K562 (cell line): ENCODE results near the gene CLIC3. TPM values are rescaled to one million over a fixed set of nuclear protein-coding genes. Genes with fewer than 3 reads are reported as not detected.

Experiments used
- AFF4 ChIP-seq: sonication (generic); formaldehyde crosslinking; IDR thresholded peaks from 2 replicates; pipeline ENCODE4 v1.8.0; 2023; ENCODE audit warnings: mild to moderate bottlenecking, missing genetic modification reagents
- CBFA2T3 ChIP-seq: fragments of 450-650 bp; IDR thresholded peaks from 2 replicates; pipeline ENCODE4 v1.6.1; 2017
- CHD2 ChIP-seq: IDR thresholded peaks from 2 replicates; pipeline ENCODE4 v1.6.1; 2011; ENCODE audit warnings: low read depth, low read length
- KLF16 ChIP-seq: IDR thresholded peaks from 2 replicates; pipeline ENCODE4 v1.6.1; 2016; ENCODE audit warnings: antibody characterized with exemption
- MAX ChIP-seq: sonication (generic); formaldehyde crosslinking; IDR thresholded peaks from 2 replicates; pipeline ENCODE4 v1.9.0; 2022; ENCODE audit warnings: mild to moderate bottlenecking, missing genetic modification reagents
- MECOM ChIP-seq: fragments of 250-450 bp; sonication (Bioruptor Pico); IDR thresholded peaks from 2 replicates; pipeline ENCODE4 v1.8.0; 2022; ENCODE audit warnings: inconsistent platforms
- NR1H2 ChIP-seq: sonication (generic); formaldehyde crosslinking; IDR thresholded peaks from 2 replicates; pipeline ENCODE4 v1.4.0; 2020; ENCODE audit warnings: mild to moderate bottlenecking, missing genetic modification reagents
- PHF20 ChIP-seq: fragments of 450-650 bp; IDR thresholded peaks from 2 replicates; pipeline ENCODE4 v1.6.1; 2018; ENCODE audit not compliant: partially characterized antibody
- PML ChIP-seq: IDR thresholded peaks from 2 replicates; pipeline ENCODE4 v1.6.1; 2012; ENCODE audit warnings: low read length, inconsistent platforms
- SNAPC5 ChIP-seq: fragments of 250-450 bp; sonication (Bioruptor Pico); IDR thresholded peaks from 2 replicates; pipeline ENCODE4 v1.8.0; 2021; ENCODE audit warnings: moderate library complexity, mild to moderate bottlenecking, inconsistent platforms
- TAF1 ChIP-seq: IDR thresholded peaks from 2 replicates; pipeline ENCODE4 v1.6.1; 2011; ENCODE audit warnings: mild to moderate bottlenecking, low read length, moderate library complexity; ENCODE audit not compliant: insufficient read depth, control insufficient read depth, severe bottlenecking; ENCODE audit errors: extremely low read depth
- ZFX ChIP-seq: sonication (generic); formaldehyde crosslinking; IDR thresholded peaks from 2 replicates; pipeline ENCODE4 v1.8.0; 2022; ENCODE audit warnings: mild to moderate bottlenecking, missing genetic modification reagents, moderate library complexity
- ZKSCAN1 ChIP-seq: fragments of 150-350 bp; IDR thresholded peaks from 2 replicates; pipeline ENCODE4 v1.6.1; 2016; ENCODE audit warnings: low read depth, low read length
- ZNF121 ChIP-seq: sonication (generic); formaldehyde crosslinking; conservative IDR thresholded peaks from 2 replicates; pipeline ENCODE4 v1.8.0; 2022; ENCODE audit warnings: missing genetic modification reagents
- polyA plus RNA-seq, 8 experiments: library from polyadenylated mRNA; depleted of rRNA in 4 of 8; stranded (reverse) in 5 of 8; unstranded in 3 of 8; fragments of >200 nt; fragmentation: Nextera tagmentation in 2 of 8; fragmentation: Illumina TruSeq in 1 of 8; extraction: Ambion mirVana in 2 of 8; extraction: Trizol in 1 of 8; gene quantifications; 2 replicates each; pipeline versions ENCODE4 v1.2.1 to v1.2.3, GENCODE V29; 2011 to 2014; ENCODE audit warnings: inconsistent platforms in 1 of 8, missing spikeins in 1 of 8
- total RNA-seq, 7 experiments: library from RNA; depleted of rRNA in 6 of 7; stranded (reverse); fragments of >200 nt in 6 of 7; fragmentation: Illumina TruSeq in 2 of 7; extraction: Trizol in 2 of 7; gene quantifications; 2 replicates each; pipeline versions ENCODE4 v1.2.1 to v1.2.3, GENCODE V29; 2011 to 2021; ENCODE audit warnings: low replicate concordance in 1 of 7

Gene CLIC3
- total and polyA plus RNA-seq, 9 of the 15 experiments (the other 6 are each of a cell fraction or from before 2014, with no cell fraction given), result 0.27 to 0.29 TPM; not detected in 7

GRCh38 chr9:136949817-136950655, 46.3 kb downstream of the CLIC3 start (continued):
- TF ChIP-seq AFF4 (CRISPR knock-in tag) (no peak), CBFA2T3 (0 out of 2 replicates have a peak, but pooled peaks have one; percentile 34), ZFX (peak; percentile 90), TAF1 (peak; percentile 16), NR1H2 (CRISPR knock-in tag) (no peak), PHF20 (peak; percentile 44), ZNF121 (CRISPR knock-in tag) (no peak), MAX (peak; percentile 91), MECOM (CRISPR knock-in tag) (no peak), CHD2 (peak; percentile 89), ZKSCAN1 (0 out of 2 replicates have a peak, but pooled peaks have one; percentile 28), PML (peak; percentile 26; the same call in 1 of the 2 replicates), KLF16 (no peak), SNAPC5 (CRISPR knock-in tag) (no peak)
